C4-2B (cell line): ENCODE results near the gene PDP2.

Source experiments
- H3K27ac ChIP-seq: fragments of 450-650 bp; 2 replicates; pipeline ENCODE4 v1.5.1; 2017
- CTCF ChIP-seq: fragments of 450-650 bp; conservative IDR thresholded peaks from 2 replicates; pipeline ENCODE4 v1.5.1; 2017; ENCODE audit warnings: mild to moderate bottlenecking
- ZFX ChIP-seq: fragments of 450-650 bp; IDR thresholded peaks from 2 replicates; pipeline ENCODE4 v1.6.1; 2017

PDP2 gene

DNA sequence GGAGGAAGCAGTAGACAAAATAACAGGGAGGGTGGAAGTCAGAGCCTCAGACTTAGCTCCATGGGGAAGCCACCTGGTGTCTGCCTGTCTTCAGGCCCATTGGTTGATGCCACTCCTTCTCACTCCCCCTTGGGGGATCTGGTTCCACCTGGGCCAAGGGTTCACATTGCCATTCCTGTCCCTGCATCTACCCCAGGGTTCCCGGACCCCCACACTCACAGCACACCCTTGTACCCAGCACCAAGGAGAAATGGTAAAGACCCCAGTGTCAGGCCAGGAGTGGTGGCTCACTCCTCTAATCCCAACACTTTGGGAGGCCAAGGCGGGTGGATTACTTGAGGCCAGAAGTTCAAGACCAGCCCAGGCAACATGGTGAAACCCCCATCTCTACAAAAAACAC, 37.1 kb upstream of the PDP2 start:
- H3K27ac ChIP-seq: no peak overlapping the region
- TF ChIP-seq ZFX: no peak

DNA sequence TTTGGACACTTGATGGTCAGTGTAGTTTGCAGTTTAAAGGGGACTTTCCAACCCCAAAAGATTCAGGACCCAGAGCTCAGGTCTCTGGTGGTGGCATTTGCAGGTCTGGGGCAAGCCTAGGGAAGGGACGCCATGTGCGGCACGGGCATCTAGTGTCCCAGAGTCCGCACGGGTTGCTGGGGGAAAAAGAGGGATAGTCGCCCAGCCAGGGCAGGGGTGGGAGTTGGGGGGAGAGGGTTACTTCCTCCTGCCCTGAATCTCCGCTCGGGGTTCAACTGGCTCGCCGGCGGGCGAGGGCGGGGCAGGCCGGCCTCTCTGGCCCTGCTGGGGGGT, 36.3 kb upstream of the PDP2 start:
- TF ChIP-seq CTCF (no peak), ZFX (no peak)
- H3K27ac ChIP-seq: no peak overlapping the region

- no peak within 1 kb of the TSS for H3K27ac ChIP-seq
- TF ChIP-seq CTCF (no peak), ZFX (no peak)
Observed at GRCh38 chr16:66844342-66845079, 35.8 kb upstream of the PDP2 start, which contains the start of gene CA7. CA7 (plus strand) TSS chr16:66844414; CDS start chr16:66844488, 74 bp downstream.

DNA sequence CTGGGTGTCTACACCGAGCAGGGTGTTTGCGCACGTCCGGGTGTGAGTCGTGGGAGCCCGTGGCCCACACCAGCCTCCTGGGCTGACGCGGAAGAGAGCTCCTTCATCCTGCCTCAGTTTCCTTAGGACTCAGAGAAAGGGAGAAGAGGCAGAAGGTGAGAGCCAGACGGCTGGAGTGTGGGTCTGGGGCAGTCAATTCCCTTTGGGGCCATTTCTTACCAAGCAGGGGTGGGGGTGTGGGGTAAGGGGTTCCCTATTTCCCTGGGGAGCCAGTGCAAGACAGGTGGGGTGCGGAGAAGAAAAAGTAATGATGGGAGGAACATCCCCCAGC, 35.3 kb upstream of the PDP2 start:
- no peak for TF ChIP-seq ZFX
- TF ChIP-seq CTCF: no peak
- no peak overlapping the region for H3K27ac ChIP-seq

DNA sequence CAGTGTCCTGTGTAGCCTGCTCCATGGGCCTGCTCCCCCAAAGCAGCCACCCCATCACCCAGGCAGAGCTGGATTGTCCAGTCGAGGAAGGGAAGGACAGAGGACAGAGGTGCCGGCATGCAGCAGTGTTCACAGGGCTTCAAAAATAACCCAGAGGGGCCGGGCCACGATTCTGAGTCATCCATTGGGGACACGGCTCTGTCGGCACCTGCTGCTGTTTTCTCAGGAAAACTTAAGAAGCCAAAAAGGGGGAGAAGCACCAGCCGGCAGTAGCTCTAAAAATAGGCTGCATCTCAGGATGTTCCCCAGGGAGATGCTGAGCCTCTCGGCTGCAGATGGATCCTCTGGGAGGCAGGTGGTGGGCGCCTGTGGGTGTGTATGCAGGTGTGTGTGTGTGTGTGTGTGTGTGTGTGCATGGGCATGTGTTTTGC, 34.5 kb upstream of the PDP2 start:
- no peak for TF ChIP-seq ZFX
- no peak for TF ChIP-seq CTCF
- H3K27ac ChIP-seq: no peak overlapping the region

DNA sequence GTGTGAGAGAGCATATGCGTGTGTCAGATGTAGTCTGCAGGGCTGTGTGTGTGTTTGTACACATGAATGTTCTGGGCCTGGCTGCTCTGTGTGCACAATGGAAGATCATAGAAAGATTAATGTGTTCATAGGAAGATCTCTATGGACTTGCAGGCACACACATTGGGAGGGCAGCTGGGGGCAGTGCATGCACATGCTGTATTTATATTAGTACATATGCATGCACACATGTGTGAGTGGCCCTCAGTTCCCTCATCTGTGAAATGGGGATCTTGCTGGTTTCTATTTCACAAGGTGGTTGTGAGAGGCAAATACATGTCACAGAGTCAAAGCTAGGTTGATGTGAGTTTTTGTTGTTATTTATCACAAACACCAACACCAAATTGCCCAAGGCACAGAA, 34.0 kb upstream of the PDP2 start:
- no peak for TF ChIP-seq CTCF
- H3K27ac ChIP-seq: no peak overlapping the region

DNA sequence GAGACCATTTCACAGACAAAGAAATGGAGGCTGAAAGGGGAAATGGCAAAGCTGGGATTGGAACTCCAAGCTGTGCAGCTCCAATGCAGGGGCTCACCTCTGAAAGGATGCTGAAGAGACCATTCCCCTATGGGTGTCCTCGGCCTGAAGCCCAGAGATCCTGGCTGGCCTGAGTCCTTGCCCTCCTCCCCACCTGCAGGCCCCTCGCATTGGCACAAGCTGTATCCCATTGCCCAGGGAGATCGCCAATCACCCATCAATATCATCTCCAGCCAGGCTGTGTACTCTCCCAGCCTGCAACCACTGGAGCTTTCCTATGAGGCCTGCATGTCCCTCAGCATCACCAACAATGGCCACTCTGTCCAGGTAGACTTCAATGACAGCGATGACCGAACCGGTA, 33.5 kb upstream of the PDP2 start:
- TF ChIP-seq ZFX (no peak), CTCF (no peak)
- H3K27ac ChIP-seq: no peak overlapping the region

DNA sequence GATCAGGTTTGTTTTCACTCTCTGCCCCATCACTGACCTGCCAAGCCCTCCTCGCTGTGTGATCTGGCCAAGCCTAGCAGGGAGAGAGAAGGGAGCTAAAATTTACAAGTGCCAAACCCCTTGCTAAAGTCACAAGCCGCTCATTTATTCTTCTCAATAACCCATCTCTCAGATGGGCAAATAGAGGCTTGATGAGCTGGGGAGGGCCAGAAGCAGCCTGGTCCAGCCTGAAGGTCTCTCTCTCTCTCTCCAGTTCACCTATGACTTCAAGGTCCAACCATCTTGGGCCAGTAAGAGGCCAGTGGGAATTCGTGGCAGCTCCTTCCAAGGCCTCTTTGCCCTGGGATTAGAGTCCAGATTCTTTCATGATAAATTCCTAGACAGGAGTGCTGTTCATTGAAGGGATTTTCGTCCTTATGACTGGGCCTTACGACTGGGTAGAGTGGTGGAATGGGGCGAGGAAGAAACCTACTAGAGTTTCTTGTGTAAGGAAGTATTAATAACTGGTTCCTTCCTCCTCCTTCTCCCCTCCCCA, 32.7 kb upstream of the PDP2 start:
- no peak for TF ChIP-seq CTCF
- no peak for TF ChIP-seq ZFX

More for the DNA sequence above, 32.7 kb upstream of the PDP2 start:
- no peak overlapping the region for H3K27ac ChIP-seq
